Activated CD8-positive, alpha-beta memory T cell treated with anti-CD3 and anti-CD28 coated beads for 24 hours (primary cell): ENCODE results near the gene GNGT1.
A peak's percentile ranks its signal among the peaks of the same experiment; 100 is the strongest.

Source experiments
- DNase-seq: peaks from one replicate; pipeline ENCODE4 v3.0.0-alpha.2; 2020

Gene GNGT1

DNA sequence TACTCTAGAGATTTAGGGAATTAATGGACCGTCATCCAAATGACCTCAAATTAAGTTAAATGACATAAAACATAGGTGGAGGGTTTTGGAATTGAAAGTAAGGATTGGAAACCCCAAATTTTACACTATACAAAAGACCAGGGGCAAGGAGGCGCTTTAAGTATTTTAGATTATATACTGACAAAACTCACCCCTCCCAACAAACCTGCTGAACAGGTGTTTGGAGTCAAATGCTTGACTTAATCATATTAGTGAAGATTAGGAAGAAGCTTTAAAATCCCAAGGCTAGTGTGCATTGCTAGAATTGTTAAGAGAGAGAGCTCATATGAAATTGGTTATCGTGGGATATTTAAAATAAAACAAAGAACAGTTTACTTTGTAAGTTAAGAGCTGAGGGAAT lies at the start of gene GNGT1:
Gene GNGT1, plus strand, starts transcription at position 301 of the 400 bp plus-strand sequence. CDS start 180 bp downstream, outside the sequence.
- no peak for DNase-seq

DNA sequence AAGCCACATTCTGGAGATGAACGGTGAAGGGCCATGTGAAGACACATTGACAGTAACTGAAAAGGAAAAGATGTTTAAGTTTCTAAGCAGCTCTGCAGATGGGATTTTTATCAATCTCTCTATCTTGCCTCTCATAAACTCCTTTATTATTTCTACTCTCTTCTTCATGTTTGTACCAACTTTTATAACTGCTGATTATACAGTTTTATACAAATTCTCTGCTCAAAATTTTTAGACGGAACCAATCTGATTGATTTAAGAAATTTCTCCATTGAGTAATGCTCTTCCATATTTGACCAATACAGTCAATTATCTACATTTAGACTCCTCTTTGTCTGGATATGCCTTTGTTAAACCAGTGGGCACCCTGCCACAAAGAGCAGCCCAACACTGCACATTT lies 47.5 kb upstream of the GNGT1 start:
- no peak for DNase-seq

DNA sequence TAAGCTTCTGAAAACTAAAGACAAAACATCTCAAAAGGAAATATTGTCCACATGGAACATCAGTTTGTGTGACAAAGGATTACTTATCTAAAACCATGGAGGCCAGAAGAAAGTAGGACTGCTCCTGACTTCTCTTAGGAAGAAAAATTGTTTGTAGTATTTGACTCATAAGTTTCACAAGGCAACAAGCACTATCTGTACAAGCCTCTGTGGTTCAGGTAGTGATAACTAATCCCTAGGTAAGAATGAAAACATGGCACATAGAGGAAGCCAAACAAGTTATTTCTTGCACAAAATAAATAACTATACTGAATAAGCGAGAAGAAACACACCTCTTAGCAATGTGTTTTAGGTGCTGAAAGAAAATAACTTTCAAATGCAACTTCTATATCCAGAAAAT lies 46.1 kb upstream of the GNGT1 start:
- DNase-seq: no peak

- DNase-seq: no peak
Observed at GRCh38 chr7:93861325-93861949, 44.9 kb upstream of the GNGT1 start.

- DNase-seq: no peak
Observed at GRCh38 chr7:93862651-93863050, 43.7 kb upstream of the GNGT1 start.

DNA sequence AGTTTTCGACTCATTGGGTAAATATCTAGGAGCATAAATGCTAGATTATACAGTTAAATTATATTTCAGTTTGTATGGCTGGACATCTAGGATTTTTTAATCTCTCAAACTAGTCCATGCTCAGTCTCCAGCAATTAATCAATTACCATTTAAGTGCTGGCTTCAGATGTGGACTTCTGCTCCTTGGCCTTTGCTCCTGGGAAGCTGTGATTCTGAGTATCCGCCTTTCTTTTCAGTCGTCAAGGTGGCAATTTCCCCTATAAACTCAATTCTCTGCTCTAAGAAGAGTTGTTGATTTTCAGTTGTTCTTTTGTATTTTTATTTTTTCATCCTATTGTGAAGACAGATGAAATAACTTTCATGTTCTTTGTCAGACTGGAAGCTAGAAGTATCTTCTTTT lies 39.5 kb upstream of the GNGT1 start:
- DNase-seq: no peak

- no peak for DNase-seq
Observed at GRCh38 chr7:93873998-93874574, 32.3 kb upstream of the GNGT1 start.

GRCh38 chr7:93877742-93878141 lies 28.6 kb upstream of the GNGT1 start:
- DNase-seq: no peak

DNA sequence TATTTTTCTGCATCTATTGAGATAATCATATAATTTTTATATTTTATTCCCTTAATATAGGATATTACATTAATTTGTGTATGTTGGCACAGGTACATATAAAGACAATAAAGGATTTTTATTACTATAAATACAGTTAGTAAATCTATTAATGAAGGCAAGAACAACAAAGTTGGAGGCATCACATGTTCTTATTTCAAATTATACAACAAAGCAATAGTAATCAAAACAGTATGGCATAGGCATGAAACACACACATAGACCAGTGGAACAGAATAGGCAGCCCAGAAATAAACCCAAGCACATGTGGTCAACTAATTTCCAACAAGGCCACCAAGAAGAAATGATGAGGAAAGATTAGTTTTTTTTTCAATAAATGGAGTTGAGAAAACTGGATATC lies 27.0 kb upstream of the GNGT1 start:
- no peak for DNase-seq

- no peak for DNase-seq
Observed at GRCh38 chr7:93882468-93882867, 23.9 kb upstream of the GNGT1 start.

DNA sequence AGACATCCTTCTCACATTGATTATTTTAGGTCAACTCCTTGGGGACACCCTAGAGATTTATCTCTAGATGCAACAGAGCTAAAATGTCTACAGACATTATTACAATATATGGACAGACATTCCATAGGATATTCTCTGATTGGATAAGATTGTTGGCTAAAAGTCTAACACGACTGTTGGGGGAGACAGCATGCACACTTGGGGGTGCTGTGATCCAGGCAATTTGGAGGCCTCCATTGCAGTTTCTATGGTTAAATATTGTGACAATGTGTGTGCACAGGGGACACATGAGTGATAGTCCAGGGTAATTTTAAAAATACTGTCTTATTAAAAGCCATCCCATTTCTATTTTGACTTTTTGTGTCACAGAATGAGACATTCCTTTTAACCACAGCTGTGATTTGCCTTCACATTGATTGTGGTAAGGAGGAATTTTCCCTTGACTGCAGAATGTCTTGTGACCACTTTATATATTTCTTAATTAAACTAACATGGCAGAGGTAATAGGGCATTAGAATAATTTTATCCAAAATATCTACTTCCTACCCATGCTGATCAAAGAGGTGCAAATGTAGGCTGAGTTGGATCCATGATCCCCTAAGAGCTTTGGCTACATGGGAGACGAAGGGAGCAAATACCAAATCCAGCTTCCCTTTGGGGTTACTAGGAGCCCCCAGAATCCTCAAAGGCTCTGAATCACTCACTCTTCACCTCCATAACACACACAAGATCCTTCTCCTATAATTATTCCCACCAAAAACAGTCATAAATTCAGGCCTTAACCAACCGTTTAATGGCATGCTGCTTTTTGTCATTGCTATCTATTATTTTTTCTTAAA lies 23.1 kb upstream of the GNGT1 start:
- DNase-seq: no peak

DNA sequence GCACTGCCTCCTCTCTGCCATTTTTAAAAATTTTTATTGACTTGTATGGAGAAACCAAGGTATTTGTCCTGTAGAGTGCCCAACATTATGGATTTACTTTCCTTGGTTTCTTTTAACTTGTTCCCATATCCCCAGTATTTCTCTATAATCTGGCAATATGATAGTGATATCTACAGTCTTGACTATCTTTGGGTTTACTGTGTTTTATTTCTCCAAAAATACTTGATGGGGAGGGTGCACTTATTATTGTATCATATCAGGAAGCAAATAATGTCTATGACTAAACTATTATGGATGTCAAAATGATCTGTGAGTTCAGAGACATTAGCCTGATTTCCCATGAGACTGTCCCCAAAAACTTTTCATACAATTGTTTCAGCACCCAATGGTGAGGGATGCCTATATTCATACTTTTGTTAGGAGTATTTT lies 22.4 kb upstream of the GNGT1 start:
- no peak for DNase-seq

- no peak for DNase-seq
Observed at GRCh38 chr7:93884541-93884940, 21.8 kb upstream of the GNGT1 start.

DNA sequence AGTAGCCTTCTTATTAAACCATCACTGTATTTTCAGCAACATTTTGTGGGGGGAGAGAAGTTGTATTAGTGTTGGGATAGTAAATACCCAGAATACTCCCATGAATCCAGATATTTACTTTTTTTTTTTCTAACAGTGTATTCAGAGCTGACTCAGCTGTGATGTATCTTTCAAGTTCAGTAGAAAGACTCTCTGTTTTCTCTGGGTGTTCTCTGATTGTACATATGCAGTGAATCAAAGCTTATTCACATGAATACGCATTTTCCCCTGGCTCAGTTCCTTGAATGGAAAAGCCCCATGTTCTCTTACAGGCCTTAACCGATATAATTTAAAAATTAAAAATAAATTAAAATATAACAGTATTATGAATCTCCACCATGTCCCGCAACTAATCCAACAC lies 17.1 kb upstream of the GNGT1 start:
- no peak for DNase-seq

- no peak for DNase-seq
Observed at GRCh38 chr7:93890041-93890463, 16.3 kb upstream of the GNGT1 start.

DNA sequence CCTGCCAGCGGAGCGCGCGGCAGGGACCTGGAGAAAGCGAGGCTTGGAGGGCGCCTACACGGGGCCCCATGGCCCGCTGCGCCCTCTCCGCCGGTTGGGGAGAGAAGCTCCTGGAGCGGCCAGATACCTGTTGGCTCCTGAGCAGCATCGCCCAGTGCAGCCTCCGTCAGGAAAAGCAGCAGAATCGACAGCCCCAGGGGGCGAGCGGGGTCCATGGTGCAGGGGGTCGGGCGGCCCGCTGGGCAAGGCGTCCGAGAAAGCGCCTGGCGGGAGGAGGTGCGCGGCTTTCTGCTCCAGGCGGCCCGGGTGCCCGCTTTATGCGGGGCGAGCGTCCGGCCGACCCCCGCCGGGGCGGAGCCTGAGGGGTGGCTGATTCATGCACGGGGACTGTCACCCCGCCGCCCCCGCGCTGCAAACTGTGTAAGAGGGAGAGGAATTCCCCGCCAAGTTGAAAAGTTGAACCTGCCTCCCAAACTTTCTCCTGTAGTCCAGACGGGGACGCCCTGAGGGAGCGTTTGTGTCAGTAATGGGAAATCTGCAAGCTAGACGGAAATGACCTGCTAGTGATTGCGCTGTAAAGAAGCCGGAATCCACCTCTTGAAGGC lies 15.8 kb upstream of the GNGT1 start, which contains the start of gene TFPI2:
Gene TFPI2, minus strand, starts transcription at position 290 of the 605 bp plus-strand sequence. Its CDS starts 75 bp downstream, at position 215.
- peak; percentile 58 for DNase-seq

DNA sequence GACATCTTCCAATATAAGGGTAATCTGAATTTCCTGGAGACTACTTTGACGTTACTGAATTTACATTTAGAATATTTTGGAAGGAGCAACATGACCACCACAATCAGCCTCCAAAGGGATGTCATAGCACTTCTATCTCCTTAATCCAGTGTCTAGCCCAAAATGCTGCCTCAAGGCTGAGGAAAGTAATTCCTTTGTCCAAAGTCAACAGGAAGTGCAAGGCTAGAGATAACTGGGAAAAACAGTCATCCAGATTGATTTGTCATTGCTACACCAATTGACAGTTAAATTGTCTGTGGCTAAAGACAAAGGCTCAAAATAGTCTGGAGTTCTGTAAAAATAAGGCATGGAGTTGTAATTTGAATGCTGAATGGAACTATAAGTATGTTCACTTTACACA lies 11.9 kb upstream of the GNGT1 start:
- DNase-seq: no peak

DNA sequence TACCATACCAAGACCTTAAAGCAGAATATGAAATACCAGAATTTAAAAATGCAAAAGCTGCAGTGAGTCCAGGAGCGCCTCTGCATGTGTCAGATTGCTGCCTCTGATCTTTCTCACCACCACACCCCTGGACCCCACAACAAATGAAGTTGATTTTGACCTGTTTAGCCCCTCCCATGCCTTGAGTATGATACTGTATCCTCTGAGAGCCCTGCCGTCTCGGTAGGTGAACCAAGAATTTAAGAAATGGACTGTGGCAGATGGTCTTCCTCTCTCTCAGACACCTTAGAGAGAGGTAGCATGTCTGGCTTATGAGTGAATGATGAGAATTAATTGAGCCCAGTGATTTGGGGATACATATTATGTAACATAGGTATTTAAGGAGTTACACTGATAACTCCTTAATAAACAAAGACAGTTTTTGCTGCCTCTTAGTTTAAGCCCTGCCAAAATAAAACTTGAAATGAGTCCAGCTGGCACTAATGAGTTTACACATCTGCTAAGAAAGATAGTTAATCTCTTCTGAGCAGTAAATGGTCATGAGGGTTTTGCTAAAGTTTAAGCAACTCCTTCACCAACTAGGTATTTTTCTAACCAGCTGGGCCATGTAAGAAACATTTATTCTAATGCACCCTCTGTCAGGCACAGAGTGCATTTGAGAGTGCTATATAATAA lies 11.3 kb upstream of the GNGT1 start:
- no peak for DNase-seq

- DNase-seq: no peak
Observed at GRCh38 chr7:93895859-93896600, 10.3 kb upstream of the GNGT1 start.

DNA sequence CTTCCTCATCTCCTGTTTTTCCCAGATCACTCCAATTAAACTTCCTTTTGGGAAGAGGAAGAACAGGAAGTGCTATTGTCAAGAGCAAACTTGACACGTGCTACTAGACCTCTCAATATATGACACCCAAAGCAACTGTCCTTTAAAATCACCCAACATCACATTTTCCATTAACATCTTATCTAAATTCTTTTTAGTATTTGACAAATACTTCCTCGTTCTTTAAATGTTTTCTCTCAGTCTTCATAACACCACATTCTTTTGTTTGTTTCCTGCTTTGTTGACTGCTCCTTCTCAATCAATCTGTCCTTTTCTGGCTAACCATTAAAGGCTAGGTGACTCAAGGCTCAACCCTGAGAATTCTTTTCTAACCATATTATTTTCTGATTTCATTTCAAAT lies 8.7 kb upstream of the GNGT1 start:
- no peak for DNase-seq

GRCh38 chr7:93902777-93903423 lies 3.5 kb upstream of the GNGT1 start:
- no peak for DNase-seq
